Right atrium auricular region (tissue), 2 donors: ENCODE measurements around the gene EGLN3. TPM values are rescaled to one million over a fixed set of nuclear protein-coding genes. Genes with fewer than 3 reads are reported as not detected.

ENCODE experiments used
- DNase-seq: peaks from one replicate; pipeline ENCODE4 v3.0.0-alpha.2; 2019; ENCODE audit warnings: low spot score
- H3K27ac ChIP-seq, 2 donors: fragments of 200-600 bp; sonication (generic); 1 replicate in 1 of 2; 2 replicates in 1 of 2; pipeline ENCODE4 v1.5.1; 2016 to 2019
- H3K27me3 ChIP-seq, 2 donors: fragments of 200-600 bp; sonication (generic); one replicate each; pipeline versions ENCODE4 v1.5.1 to v1.6.0; 2017 to 2019
- H3K36me3 ChIP-seq: fragments of 200-600 bp; sonication (generic); one replicate; pipeline ENCODE4 v1.5.1; 2016
- H3K4me1 ChIP-seq, 2 donors: fragments of 200-600 bp; sonication (generic); one replicate each; pipeline versions ENCODE4 v1.5.1 to v1.6.0; 2017 to 2019
- H3K4me3 ChIP-seq, 2 donors: fragments of 200-600 bp; sonication (generic); 1 replicate in 1 of 2; 2 replicates in 1 of 2; pipeline ENCODE4 v1.5.1; 2017 to 2019; ENCODE audit warnings: mild to moderate bottlenecking in 1 of 2, moderate library complexity in 1 of 2
- H3K9me3 ChIP-seq, 2 donors: fragments of 200-600 bp; sonication (generic); one replicate each; pipeline ENCODE4 v1.5.1; 2019
- total RNA-seq, 2 donors: library from RNA; depleted of rRNA; stranded (reverse); fragments of >200 nt; gene quantifications; one replicate each; pipeline ENCODE4 v1.1.0, GENCODE V29; 2016
- TF ChIP-seq, protein P1 (sequence below), 2 donors: fragments of 200-600 bp; sonication (generic); IDR thresholded peaks; one replicate each; pipeline ENCODE4 v1.5.1; 2019; ENCODE audit warnings: antibody characterized with exemption in 2 of 2

The EGLN3 gene
- total RNA-seq, 2 donors from 2014 or later = 35.5 to 122 TPM

GRCh38 chr14:33924566-33925100 is 26.2 kb downstream of the EGLN3 start:
- no peak for DNase-seq
- peaks cover 48% of the 10 kb centered on the region for H3K36me3 ChIP-seq

GRCh38 chr14:33922125-33922524 is 28.7 kb downstream of the EGLN3 start:
- TF ChIP-seq, protein P1, sequence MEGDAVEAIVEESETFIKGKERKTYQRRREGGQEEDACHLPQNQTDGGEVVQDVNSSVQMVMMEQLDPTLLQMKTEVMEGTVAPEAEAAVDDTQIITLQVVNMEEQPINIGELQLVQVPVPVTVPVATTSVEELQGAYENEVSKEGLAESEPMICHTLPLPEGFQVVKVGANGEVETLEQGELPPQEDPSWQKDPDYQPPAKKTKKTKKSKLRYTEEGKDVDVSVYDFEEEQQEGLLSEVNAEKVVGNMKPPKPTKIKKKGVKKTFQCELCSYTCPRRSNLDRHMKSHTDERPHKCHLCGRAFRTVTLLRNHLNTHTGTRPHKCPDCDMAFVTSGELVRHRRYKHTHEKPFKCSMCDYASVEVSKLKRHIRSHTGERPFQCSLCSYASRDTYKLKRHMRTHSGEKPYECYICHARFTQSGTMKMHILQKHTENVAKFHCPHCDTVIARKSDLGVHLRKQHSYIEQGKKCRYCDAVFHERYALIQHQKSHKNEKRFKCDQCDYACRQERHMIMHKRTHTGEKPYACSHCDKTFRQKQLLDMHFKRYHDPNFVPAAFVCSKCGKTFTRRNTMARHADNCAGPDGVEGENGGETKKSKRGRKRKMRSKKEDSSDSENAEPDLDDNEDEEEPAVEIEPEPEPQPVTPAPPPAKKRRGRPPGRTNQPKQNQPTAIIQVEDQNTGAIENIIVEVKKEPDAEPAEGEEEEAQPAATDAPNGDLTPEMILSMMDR (IDR thresholded peaks at IDR 0.05) = no peak
- Histone ChIP-seq H3K4me3 (no peak overlapping the region), H3K4me1 (peaks cover 0 to 7% of the 10 kb centered on the region in 2 donors), H3K27me3 (no peaks in the 10 kb centered on the region), H3K9me3 (no peaks in the 10 kb centered on the region), H3K27ac (no peak overlapping the region), H3K36me3 (peaks cover 25% of the 10 kb centered on the region)
- no peak for DNase-seq

More at GRCh38 chr14:33924566-33925100, 26.2 kb downstream of the EGLN3 start:
- H3K4me3 ChIP-seq = no peak overlapping the region
- H3K27me3 ChIP-seq = no peaks in the 10 kb centered on the region
- no peaks in the 10 kb centered on the region for H3K9me3 ChIP-seq
- no peak overlapping the region for H3K27ac ChIP-seq
- no peaks in the 10 kb centered on the region for H3K4me1 ChIP-seq
- TF ChIP-seq, protein P1 (IDR thresholded peaks at IDR 0.05) = no peak

DNA sequence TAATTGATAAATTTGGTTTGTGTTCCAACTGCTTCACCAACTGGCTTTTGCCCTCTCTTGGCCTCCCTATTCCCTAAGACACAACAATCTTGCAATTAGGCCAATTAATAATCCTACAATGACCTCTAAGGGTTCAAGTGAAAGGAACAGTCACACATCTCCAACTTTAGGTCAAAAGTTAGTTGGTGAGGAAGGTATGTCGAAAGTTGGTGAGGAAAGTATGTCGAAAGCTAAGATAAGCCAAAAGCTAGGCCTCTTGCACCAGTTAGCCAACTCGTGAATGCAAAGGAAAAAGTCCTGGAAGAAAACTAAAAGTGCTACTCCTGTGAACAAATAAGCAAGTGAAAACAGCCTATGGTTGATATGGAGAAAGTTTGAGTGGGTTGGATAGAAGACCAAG is 32.6 kb downstream of the EGLN3 start:
- no peak for DNase-seq
- H3K4me1 ChIP-seq = peaks cover 0 to 21% of the 10 kb centered on the region in 2 donors

GRCh38 chr14:33917661-33918060 is 33.2 kb downstream of the EGLN3 start:
- H3K27ac ChIP-seq = no peak overlapping the region
- peaks cover 4% of the 10 kb centered on the region for H3K36me3 ChIP-seq
- H3K27me3 ChIP-seq = no peaks in the 10 kb centered on the region
- no peak overlapping the region for H3K4me3 ChIP-seq
- TF ChIP-seq, protein P1 (IDR thresholded peaks at IDR 0.05) = no peak
- H3K4me1 ChIP-seq = peaks cover 0 to 21% of the 10 kb centered on the region in 2 donors
- no peaks in the 10 kb centered on the region for H3K9me3 ChIP-seq
- no peak for DNase-seq

More for the DNA sequence above, 32.6 kb downstream of the EGLN3 start:
- no peak overlapping the region for H3K4me3 ChIP-seq
- no peaks in the 10 kb centered on the region for H3K27me3 ChIP-seq
- TF ChIP-seq, protein P1 (IDR thresholded peaks at IDR 0.05) = no peak
- no peak overlapping the region for H3K27ac ChIP-seq
- peaks cover 6% of the 10 kb centered on the region for H3K36me3 ChIP-seq
- H3K9me3 ChIP-seq = no peaks in the 10 kb centered on the region

GRCh38 chr14:33916663-33917565 is 34.0 kb downstream of the EGLN3 start:
- no peak for DNase-seq

More at GRCh38 chr14:33916663-33917565, 34.0 kb downstream of the EGLN3 start:
- TF ChIP-seq, protein P1 (IDR thresholded peaks at IDR 0.05) = no peak
- Histone ChIP-seq H3K27me3 (no peaks in the 10 kb centered on the region), H3K9me3 (no peaks in the 10 kb centered on the region), H3K36me3 (no peaks in the 10 kb centered on the region), H3K4me1 (peaks cover 0 to 21% of the 10 kb centered on the region in 2 donors), H3K4me3 (no peak overlapping the region), H3K27ac (peak overlapping the region in 1 of 2 donors; percentile 40)
